HG02798 (cell line): Measurements from ENCODE around the gene INKA2.
A peak's percentile ranks its signal among the peaks of the same experiment; 100 is the strongest.

Experiments used
- ATAC-seq: cut with Tn5 transposase; IDR thresholded peaks from one replicate; pipeline ENCODE4 v1.9.1; 2021; ENCODE audit warnings: mild to moderate bottlenecking; ENCODE audit not compliant: unreplicated experiment, poor library complexity

Gene INKA2

GRCh38 chr1:111739194-111739924 is at the start of gene INKA2:
Gene INKA2 (minus strand): TSS chr1:111739395. CDS start chr1:111739242, 153 bp downstream.
- ATAC-seq, result peak; percentile 90

GRCh38 chr1:111786669-111787207 is 47.5 kb upstream of the INKA2 start:
- ATAC-seq, result no peak

DNA sequence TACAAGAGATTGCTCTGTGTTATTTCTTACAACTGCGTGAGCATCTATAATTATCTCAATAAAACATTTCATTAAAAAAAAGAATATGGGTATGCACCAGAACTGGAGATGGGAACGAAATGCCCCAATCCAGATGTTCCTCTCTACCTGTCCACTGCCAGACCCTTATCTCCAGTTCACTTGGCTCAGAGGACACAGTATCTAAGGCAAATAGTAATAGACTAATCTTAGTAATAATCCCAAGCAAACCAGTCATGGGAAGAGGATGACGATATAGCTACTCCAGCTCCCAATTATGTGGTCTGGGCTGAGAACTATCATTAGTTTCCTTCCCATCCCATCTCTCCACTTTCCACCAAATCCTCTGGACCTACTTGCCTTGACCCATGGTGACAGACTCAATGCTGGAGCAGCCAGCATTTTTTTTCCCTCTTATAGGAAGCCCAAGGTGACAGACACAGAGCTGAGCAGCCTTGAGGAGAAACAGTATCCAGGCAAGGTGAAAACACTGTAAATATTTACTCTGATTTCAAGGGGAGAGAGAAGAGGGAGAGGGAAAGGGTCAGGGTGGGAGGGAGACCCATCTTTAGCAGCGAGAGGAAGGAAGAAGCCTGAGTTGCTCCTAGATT is 45.2 kb upstream of the INKA2 start:
- no peak for ATAC-seq

- ATAC-seq, result no peak
Measured at GRCh38 chr1:111779546-111779945, 40.4 kb upstream of the INKA2 start.

DNA sequence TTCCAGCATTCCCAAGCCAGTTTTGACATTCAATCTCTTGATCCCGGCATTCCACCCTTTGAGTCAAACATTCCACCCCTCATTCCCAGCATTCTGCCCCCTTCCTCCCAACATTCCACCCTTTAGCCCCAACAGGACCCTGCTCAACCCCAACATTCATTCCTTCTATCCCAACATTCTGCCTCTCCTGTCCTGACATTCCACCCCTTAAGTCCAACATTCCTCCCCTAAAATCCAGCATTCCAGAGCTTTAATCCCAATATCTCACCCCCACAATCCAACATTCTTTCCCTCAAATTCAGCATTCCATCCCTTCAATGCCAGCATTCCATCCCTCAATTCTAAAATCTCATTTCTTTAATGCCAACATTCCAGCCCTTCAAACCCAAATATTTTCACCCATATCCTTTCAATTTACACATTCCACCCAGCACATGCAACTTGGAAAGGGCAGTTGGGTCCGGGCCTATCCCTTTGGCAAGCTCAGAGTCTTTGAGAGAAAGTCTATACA is 39.4 kb upstream of the INKA2 start:
- ATAC-seq, result no peak

- no peak for ATAC-seq
Measured at GRCh38 chr1:111778066-111778465, 38.9 kb upstream of the INKA2 start.

GRCh38 chr1:111777301-111777700 is 38.1 kb upstream of the INKA2 start:
- no peak for ATAC-seq

- ATAC-seq, result no peak
Measured at GRCh38 chr1:111776861-111777260, 37.7 kb upstream of the INKA2 start.

- no peak for ATAC-seq
Measured at GRCh38 chr1:111776391-111776790, 37.2 kb upstream of the INKA2 start.

DNA sequence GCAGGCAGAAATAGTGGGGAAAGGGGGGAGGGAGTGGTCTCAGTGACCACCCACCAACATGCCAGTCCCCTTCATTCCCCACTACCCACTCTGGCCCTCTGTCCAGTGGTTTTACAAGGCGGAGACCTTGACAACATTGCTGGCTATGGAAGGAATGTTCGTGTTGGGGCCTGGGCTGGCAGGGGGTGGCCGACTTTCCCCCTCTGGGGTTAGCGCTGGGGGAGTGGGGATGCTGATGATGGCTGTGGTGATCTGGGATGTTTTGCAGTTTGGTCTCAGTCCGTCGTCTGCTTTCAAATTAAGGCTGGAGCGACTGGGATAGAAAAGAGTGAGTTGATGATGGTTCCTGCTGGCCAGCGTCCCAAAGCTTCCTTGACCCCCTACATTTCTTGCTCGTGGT is 36.8 kb upstream of the INKA2 start:
- ATAC-seq, result no peak

GRCh38 chr1:111770916-111771315 is 31.7 kb upstream of the INKA2 start:
- ATAC-seq, result no peak

GRCh38 chr1:111769517-111770146 is 30.4 kb upstream of the INKA2 start:
- no peak for ATAC-seq

- no peak for ATAC-seq
Measured at GRCh38 chr1:111768625-111769024, 29.4 kb upstream of the INKA2 start.

DNA sequence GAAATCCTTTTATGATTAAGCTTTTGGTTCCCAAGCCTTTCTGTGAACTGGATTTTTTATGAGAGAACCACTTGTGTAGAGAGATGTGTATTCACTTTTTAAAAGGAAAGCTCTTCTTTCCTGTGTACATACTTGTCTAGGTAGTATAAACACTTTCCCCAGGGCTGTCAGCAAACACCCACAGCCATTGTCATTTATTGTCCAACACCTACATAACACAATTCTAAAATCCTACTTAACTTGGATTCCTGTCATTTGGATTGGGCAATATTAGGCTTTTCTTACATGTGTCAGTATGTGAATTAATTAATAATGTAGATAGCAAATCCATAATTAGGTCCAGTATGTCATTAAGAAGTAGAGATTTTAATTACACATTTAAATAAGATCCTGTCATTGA is 28.8 kb upstream of the INKA2 start:
- ATAC-seq, result no peak

DNA sequence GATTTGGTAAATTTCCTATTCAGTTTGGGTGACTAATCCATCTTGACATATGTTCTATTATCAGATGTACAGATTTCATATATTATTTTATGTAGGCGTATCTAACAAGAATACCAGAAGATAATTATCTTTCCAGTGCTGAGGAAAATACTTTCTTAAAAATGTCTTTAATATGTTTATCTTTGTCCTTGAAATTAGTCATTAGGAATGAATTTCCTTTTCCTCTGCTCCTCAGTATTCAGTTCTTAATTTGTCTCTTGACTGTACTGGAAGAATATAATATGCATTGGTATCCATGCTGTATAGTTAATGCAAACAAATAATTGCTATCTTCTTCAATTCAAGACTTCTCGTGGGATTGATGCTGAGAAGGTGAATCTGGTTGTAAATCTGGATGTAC is 23.1 kb upstream of the INKA2 start:
- ATAC-seq, result no peak

- ATAC-seq, result no peak
Measured at GRCh38 chr1:111761717-111762116, 22.5 kb upstream of the INKA2 start.

GRCh38 chr1:111758373-111758772 is 19.2 kb upstream of the INKA2 start:
- ATAC-seq, result no peak

DNA sequence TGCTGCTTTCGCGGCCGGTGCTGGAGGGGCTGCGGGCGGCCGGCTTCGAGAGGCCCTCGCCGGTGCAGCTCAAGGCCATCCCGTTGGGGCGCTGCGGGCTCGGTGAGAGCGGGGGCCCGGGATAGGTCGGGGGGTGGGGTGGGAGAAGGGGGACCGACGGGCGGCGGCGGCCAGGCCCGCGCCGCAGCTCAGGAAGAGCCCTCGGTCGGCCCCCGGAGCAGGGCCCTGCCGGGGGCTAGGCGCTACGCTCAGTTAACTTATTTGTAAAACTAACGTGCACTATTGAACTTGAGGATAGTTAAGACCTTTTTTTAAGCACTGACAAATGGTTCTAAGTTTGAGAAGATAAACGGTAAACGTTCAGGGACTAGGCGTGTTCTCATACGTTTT is 16.9 kb upstream of the INKA2 start:
- ATAC-seq, result peak; percentile 15

DNA sequence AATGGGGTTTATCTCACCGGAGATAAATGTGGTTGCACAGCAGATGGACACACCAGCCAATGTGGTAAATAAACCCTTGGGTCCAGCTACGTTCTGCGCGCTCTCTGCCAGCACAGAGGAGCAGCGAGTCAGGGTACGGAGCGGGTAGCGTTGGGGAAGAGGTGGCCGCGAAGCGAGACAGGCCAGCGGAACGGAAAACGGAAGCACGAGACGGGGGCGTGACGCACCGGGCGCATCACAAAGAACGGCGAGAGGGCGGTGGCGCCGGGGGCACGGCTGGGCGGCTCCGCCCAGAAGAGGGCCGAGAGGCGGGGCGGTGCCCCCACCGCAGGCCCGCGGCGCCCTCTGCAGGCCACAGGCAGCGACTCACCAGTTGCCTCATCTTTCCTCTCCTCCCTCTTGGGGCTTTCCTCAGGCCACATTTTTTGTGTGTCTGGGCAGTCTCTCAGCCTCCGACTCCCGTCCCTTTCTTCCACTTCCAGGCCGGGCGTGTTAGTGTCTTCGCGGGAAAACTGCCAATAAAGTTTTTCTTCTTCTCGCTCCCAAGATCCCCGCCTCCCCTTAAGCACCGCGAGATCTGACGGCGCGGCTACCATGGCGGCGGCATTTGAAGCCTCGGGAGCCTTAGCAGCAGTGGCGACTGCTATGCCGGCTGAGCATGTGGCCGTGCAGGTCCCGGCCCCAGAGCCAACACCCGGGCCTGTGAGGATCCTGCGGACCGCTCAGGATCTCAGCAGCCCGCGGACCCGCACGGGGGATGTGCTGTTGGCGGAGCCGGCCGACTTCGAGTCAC is 16.3 kb upstream of the INKA2 start, which contains the start of gene DDX20:
Gene DDX20, plus strand, starts transcription at position 571 of the 793 bp plus-strand sequence. Its CDS starts 24 bp downstream, at position 595.
- peak; percentile 94 for ATAC-seq

GRCh38 chr1:111754984-111755330 is 15.8 kb upstream of the INKA2 start:
- ATAC-seq, result no peak
